ENCODE measurements around the gene MKI67.

DNA sequence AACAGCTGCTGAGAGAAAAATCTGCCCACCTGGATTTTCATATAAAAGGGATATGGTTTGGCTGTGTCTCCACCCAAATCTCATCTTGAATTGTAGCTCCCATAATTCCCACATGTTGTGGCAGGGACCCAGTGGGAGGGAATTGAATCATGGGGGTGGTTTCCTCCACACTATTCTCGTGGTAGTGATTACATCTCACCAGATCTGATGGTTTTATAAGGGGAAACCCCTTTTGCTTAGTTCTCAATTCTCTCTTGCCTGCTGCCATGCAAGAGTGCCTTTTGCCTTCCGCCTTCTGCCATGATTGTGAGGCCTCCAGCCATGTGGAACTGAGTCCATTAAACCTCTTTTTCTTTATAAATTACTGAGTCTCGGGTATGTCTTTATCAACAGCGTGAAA is 20.8 kb upstream of the MKI67 start:
- TF ChIP-seq EZH2 (IDR thresholded peaks at IDR 0.05) (no peak), POLR2AphosphoS5 (IDR thresholded peaks at IDR 0.05; ENCODE audit: borderline replicate concordance, low read depth, low read length) (no peak), FOXP2 (optimal IDR thresholded peaks at IDR 0.05; ENCODE audit: control extremely low read depth, extremely low read length, insufficient read depth) (no peak)
